DMS153 treated with DMSO at 0.1 percent for 48 hours (cell line): ENCODE measurements around the gene MAT1A.

Source experiments
- DNase-seq: peaks from one replicate; lab custom pipeline; 2025; ENCODE audit not compliant: unreplicated experiment; lab: John Stamatoyannopoulos, UW

MAT1A gene

DNA sequence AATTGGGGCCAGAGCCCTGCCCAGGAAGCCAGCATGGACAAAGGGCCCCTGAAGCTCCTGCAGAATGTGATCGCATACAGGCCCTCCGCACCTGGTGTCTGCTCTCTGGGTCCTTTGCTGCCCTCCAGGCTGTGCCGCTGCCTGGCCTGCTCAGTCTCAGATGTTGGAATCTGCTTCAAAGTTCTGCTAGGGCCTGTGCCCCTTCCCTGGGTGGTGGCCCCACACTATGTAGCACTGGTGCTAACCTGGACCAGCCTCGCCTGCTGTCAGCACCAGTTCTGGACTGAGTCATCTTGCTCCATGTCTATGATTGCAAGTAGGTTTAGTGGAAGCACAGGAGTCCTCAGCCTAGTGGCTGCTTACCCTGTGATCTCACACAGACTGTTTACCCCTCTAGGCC is 6.3 kb downstream of the MAT1A start:
- DNase-seq, result no peak

GRCh38 chr10:80281784-80282765 is 7.4 kb downstream of the MAT1A start:
- no peak for DNase-seq

DNA sequence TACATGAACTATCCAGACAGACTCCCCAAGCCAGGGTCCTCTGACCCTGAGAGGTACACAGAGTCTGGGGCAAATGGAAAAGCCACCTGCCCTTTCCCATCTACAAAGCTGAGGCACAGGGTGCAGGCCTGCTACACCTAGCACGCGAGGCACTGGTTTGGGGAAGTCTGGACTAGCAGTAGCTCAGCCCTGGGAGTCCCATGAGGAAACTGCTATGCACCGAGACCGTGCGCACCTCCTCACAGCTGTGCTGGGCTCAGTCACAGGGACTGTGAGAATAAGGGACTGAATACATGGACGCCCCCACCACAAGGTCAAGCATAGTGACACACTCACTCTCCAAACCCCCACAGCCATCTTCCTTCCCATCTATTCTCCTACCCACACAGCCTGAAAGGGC is 8.2 kb downstream of the MAT1A start:
- no peak for DNase-seq

DNA sequence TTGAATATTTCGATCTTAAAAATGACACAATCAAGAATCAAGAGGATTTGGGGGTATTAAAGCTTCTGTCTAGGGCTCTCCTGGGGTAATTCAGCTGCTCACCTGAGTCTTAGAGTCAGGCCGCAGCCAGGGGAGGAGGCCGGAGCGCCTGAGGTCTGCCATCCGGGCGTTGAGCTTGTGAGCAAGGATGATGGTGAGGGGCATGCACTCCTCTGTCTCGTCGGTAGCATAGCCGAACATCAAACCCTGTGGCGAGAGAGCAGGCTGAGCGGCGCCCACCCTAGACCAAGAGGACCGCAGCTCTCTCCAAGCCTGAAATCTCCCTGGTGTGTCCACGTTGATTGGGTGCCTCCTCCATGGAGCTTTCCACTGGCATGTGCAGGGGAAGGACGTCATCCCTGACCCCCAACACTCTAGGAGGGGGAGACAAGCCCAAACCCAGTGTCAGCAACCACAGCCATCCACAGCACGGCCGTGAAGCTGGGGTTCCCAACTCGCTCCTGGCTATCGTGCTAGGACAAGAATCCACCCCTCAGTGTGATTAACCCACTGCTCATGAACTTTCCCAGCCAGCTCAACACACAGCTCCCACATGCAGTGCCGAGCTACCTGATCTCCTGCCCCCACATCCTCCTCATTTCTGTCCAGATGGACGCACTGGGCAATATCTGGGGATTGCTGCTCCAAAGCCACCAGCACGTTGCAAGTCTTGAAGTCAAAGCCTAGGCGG is 9.2 kb downstream of the MAT1A start:
- no peak for DNase-seq

GRCh38 chr10:80279146-80279545 is 10.3 kb downstream of the MAT1A start:
- DNase-seq, result no peak

- DNase-seq, result no peak
Observed at GRCh38 chr10:80278480-80278879, 11.0 kb downstream of the MAT1A start.

GRCh38 chr10:80277567-80278250 is 11.7 kb downstream of the MAT1A start:
- no peak for DNase-seq

GRCh38 chr10:80277016-80277415 is 12.4 kb downstream of the MAT1A start:
- DNase-seq, result no peak

GRCh38 chr10:80276335-80276734 is 13.1 kb downstream of the MAT1A start:
- no peak for DNase-seq

GRCh38 chr10:80275756-80276155 is 13.7 kb downstream of the MAT1A start:
- no peak for DNase-seq

- no peak for DNase-seq
Observed at GRCh38 chr10:80275135-80275498, 14.3 kb downstream of the MAT1A start.

GRCh38 chr10:80274396-80275134 is 14.9 kb downstream of the MAT1A start:
- DNase-seq, result no peak

- no peak for DNase-seq
Observed at GRCh38 chr10:80273523-80274170, 15.8 kb downstream of the MAT1A start.

GRCh38 chr10:80272793-80273522 is 16.5 kb downstream of the MAT1A start:
- DNase-seq, result no peak

DNA sequence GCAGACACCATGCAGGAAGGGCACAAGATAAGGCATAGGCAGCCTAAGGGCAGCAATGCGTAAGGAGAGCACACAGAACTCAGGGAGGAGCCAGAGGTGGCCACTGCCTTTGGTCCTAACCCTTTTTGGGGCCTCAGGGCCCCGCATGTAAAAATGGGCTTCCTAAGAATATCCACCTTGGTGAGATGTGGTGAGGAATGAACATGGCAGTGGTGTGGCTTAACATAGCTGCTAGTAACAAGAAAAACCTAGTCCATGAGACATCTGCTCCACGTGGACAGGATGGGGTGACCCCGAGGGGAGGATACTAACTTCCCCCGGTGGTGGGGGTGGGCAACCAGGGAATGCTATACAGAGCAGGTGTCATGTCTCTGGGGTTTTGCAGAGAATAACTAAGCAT is 18.0 kb downstream of the MAT1A start:
- DNase-seq, result no peak

DNA sequence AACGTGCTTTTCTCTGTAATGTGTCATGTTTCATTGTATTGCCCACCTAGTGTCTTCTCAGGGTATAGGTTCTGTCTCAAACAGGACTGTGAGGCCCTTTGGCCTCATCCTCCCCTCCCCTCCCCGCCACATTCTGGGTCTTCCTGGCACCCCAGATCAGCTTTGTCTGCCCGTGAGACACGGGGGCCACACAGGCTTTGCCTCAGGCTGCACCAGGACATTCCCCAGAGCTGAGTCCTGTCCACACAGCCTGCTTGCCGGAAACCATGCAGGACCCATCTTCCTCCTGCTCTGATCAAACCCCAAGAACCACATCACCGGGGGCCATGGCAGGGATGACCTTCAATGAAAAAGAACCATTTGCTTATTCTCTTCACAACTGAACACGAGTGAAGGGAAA is 18.6 kb downstream of the MAT1A start:
- DNase-seq, result no peak

- no peak for DNase-seq
Observed at GRCh38 chr10:80268938-80269588, 20.4 kb downstream of the MAT1A start.

- DNase-seq, result no peak
Observed at GRCh38 chr10:80268266-80268665, 21.2 kb downstream of the MAT1A start.

DNA sequence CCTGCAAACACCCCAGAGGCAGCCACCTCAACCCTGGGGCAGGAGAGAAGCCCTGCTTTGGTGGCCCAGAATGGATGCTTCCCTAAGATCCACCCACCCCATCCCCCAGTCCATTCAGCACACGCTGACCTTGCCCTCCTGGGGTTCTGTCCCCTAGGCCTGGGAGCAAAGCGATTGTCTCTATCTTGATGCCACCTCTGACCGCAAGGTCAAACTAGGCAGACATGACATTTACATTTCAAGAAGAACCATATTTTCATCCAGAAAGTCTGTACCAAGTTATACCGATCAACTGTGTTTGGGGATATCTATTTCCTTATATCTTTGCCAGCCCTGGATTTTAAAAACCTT is 23.0 kb downstream of the MAT1A start:
- DNase-seq, result no peak
